SU-DHL-6 (cell line): Measurements from ENCODE around the gene CARMIL1.

ENCODE experiments used
- CTCF ChIP-seq: fragments of 200-600 bp; sonication (generic); IDR thresholded peaks from one replicate; pipeline ENCODE4 v1.5.1; 2017; ENCODE audit warnings: antibody characterized with exemption, mild to moderate bottlenecking, low read length, moderate library complexity; ENCODE audit not compliant: insufficient read depth, poor library complexity, severe bottlenecking
- EZH2phosphoT487 ChIP-seq: fragments of 200-600 bp; sonication (generic), shearing (Covaris generic); conservative IDR thresholded peaks from 2 replicates; pipeline ENCODE4 v1.6.1; 2018; ENCODE audit warnings: mild to moderate bottlenecking, antibody characterized with exemption, low read length, moderate library complexity, mixed read lengths

- TF ChIP-seq CTCF (no peak), EZH2phosphoT487 (no peak)
Measured at GRCh38 chr6:25447570-25447929, 168.4 kb downstream of the CARMIL1 start.
